ENCODE data around the gene CYP46A1. TPM values are rescaled to one million over a fixed set of nuclear protein-coding genes. Genes with fewer than 3 reads are reported as not detected.

CYP46A1 gene
- polyA plus RNA-seq, 1 donor = 1.5 TPM

DNA sequence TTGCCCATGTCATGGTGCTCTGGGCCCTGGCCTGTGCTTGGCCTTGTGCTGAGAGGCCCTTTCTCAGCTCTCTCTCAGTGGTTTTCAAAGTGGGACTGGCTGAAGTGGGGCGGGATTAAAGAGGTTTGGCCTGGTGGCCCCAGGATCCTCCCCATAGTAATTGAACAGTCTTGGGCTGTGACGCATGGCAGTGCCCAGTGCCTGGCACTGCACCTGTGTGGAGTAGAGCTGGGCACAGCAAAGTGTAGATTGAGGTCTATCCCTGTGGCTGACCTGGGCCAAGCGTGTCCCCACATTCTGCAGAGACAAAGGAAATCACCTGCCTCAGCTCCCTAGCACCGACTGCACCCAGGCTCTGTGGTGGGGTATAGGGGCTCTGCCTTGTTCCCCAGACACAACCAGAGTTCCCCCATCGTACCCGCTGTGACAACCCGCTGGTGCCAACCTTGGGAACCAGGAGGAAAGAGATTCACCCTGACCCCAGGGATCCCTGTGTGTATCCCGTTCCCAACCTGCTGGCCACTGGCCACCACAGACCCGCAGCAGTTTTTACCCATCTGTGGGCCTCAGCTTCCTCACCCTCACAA is 9.9 kb upstream of the CYP46A1 start:
- Histone ChIP-seq H3K9me3 (ENCODE audit: control insufficient read depth, low read depth, low read length) (peaks cover 18% of the 10 kb centered on the region), H3K36me3 (ENCODE audit: control insufficient read depth, insufficient read depth, low read length) (no peaks in the 10 kb centered on the region), H3K27ac (ENCODE audit: low read length) (no peak overlapping the region), H3K27me3 (ENCODE audit: control insufficient read depth, insufficient read depth, low read length) (peaks cover 23% of the 10 kb centered on the region), H3K4me3 (ENCODE audit: low read length) (no peak overlapping the region), H3K4me1 (ENCODE audit: control insufficient read depth, insufficient read depth, low read length) (peaks cover 14% of the 10 kb centered on the region)
- 100% methylated on average over 1 of the region's 9 CpGs for WGBS (ENCODE audit: insufficient coverage, low lambda C conversion rate)
- DNase-seq = no peak

DNA sequence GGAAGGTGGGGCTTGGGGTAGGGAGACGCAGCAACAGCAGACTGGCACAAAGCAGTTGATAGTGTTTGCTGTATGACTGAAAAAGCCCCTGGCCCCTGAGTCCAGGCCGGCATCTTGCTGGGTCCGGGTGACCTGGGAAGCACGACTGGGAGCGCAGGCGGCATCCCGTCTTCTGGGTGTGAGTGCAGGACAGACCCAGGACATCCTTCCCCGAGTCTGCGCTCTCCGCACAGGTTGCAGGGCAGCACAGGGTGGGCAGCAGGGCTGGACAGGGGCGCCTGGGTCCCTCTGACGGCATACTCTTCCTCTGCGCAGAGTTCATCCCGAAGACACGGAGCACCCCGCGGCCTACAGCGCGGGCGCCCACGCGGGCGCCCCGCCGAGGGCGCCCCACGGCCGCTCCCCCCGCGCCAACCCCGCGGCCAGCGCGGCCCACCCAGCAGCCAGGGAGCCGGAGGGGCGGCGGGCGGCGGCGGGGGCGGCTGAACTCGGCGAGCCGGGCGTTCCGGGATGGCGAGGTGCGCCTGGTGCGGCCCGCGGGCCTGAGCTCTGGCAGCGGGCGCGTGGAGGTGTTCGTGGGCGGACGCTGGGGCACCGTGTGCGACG is 9.2 kb upstream of the CYP46A1 start:
- Histone ChIP-seq H3K4me3 (ENCODE audit: low read length) (no peak overlapping the region), H3K27me3 (ENCODE audit: control insufficient read depth, insufficient read depth, low read length) (peaks cover 23% of the 10 kb centered on the region), H3K4me1 (ENCODE audit: control insufficient read depth, insufficient read depth, low read length) (peaks cover 14% of the 10 kb centered on the region), H3K27ac (ENCODE audit: low read length) (no peak overlapping the region), H3K9me3 (ENCODE audit: control insufficient read depth, low read depth, low read length) (peaks cover 18% of the 10 kb centered on the region), H3K36me3 (ENCODE audit: control insufficient read depth, insufficient read depth, low read length) (no peaks in the 10 kb centered on the region)
- DNase-seq = no peak
- no CpG with 5 or more reads among the region's 60 CpGs for WGBS (ENCODE audit: insufficient coverage, low lambda C conversion rate)

DNA sequence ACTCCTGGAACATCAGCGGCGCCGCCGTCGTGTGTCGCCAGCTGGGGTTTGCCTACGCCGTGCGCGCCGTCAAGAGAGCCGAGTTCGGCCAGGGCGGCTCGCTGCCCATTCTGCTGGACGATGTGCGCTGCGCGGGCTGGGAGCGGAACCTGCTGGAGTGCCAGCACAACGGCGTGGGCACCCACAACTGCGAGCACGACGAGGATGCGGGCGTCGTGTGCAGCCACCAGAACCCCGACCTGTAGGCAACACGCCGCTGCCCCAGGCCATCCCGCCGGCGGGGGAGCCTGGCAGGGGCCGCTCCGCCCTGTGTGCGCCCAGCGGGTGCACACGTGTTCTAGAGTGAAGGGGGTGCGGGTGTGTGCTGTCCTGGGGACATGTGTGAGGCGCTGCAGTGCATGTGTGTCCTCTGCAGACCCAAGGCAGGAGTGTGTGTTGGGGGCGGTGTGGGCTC is 8.7 kb upstream of the CYP46A1 start:
- WGBS (ENCODE audit: insufficient coverage, low lambda C conversion rate) = no CpG with 5 or more reads among the region's 42 CpGs
- H3K9me3 ChIP-seq (ENCODE audit: control insufficient read depth, low read depth, low read length) = peaks cover 18% of the 10 kb centered on the region
- no peaks in the 10 kb centered on the region for H3K36me3 ChIP-seq (ENCODE audit: control insufficient read depth, insufficient read depth, low read length)
- peaks cover 14% of the 10 kb centered on the region for H3K4me1 ChIP-seq (ENCODE audit: control insufficient read depth, insufficient read depth, low read length)
- DNase-seq = no peak
- H3K4me3 ChIP-seq (ENCODE audit: low read length) = no peak overlapping the region
- peaks cover 23% of the 10 kb centered on the region for H3K27me3 ChIP-seq (ENCODE audit: control insufficient read depth, insufficient read depth, low read length)
- H3K27ac ChIP-seq (ENCODE audit: low read length) = no peak overlapping the region

DNA sequence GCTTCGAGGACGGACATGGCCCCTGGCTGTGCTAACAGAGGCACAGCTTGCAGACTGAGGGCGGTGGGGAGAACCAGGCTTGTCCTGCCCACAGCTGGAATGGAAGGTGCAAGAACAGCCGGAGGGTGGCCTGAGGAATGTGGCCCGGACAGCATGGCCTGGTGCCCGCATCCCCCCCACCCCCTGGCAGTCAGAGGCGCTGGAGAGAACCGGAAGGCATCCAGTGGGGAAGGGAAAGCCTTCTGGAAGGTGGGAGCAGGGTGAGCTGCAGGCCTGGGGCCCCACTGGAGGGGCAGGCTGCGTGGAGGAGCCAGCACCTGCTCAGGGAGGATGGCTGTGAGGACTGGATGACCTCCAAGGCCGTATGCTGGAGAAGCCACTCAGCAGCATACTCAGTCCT is 8.1 kb upstream of the CYP46A1 start:
- Histone ChIP-seq H3K27me3 (ENCODE audit: control insufficient read depth, insufficient read depth, low read length) (peaks cover 23% of the 10 kb centered on the region), H3K9me3 (ENCODE audit: control insufficient read depth, low read depth, low read length) (peaks cover 18% of the 10 kb centered on the region), H3K4me3 (ENCODE audit: low read length) (no peak overlapping the region), H3K27ac (ENCODE audit: low read length) (no peak overlapping the region), H3K4me1 (ENCODE audit: control insufficient read depth, insufficient read depth, low read length) (peaks cover 14% of the 10 kb centered on the region), H3K36me3 (ENCODE audit: control insufficient read depth, insufficient read depth, low read length) (no peaks in the 10 kb centered on the region)
- no peak for DNase-seq
- WGBS (ENCODE audit: insufficient coverage, low lambda C conversion rate) = no CpG with 5 or more reads among the region's 10 CpGs

DNA sequence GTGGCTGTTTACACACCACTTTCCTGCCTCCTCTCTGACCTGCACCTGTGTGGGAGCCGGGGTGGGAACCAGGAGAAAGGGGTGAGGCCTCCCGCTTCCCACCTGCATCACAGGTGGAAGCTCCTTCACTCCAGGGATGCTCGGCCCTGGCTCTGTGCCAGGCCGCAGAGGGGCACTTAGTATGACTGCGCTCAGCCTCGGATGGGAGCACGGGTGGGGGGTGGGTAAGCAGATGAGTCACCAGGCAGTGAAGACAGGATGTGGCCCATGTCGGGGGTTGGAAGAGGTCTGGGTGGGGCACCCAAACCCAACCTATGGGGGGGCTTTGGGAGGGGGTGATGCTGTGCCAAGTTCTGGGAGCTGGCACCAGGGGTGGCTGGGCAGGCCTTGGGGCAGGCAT is 7.4 kb upstream of the CYP46A1 start:
- DNase-seq = no peak
- Histone ChIP-seq H3K9me3 (ENCODE audit: control insufficient read depth, low read depth, low read length) (peaks cover 18% of the 10 kb centered on the region), H3K4me1 (ENCODE audit: control insufficient read depth, insufficient read depth, low read length) (peaks cover 9% of the 10 kb centered on the region), H3K36me3 (ENCODE audit: control insufficient read depth, insufficient read depth, low read length) (no peaks in the 10 kb centered on the region), H3K4me3 (ENCODE audit: low read length) (no peak overlapping the region), H3K27me3 (ENCODE audit: control insufficient read depth, insufficient read depth, low read length) (peaks cover 25% of the 10 kb centered on the region), H3K27ac (ENCODE audit: low read length) (no peak overlapping the region)
- WGBS (ENCODE audit: insufficient coverage, low lambda C conversion rate) = no CpG with 5 or more reads among the region's 8 CpGs

DNA sequence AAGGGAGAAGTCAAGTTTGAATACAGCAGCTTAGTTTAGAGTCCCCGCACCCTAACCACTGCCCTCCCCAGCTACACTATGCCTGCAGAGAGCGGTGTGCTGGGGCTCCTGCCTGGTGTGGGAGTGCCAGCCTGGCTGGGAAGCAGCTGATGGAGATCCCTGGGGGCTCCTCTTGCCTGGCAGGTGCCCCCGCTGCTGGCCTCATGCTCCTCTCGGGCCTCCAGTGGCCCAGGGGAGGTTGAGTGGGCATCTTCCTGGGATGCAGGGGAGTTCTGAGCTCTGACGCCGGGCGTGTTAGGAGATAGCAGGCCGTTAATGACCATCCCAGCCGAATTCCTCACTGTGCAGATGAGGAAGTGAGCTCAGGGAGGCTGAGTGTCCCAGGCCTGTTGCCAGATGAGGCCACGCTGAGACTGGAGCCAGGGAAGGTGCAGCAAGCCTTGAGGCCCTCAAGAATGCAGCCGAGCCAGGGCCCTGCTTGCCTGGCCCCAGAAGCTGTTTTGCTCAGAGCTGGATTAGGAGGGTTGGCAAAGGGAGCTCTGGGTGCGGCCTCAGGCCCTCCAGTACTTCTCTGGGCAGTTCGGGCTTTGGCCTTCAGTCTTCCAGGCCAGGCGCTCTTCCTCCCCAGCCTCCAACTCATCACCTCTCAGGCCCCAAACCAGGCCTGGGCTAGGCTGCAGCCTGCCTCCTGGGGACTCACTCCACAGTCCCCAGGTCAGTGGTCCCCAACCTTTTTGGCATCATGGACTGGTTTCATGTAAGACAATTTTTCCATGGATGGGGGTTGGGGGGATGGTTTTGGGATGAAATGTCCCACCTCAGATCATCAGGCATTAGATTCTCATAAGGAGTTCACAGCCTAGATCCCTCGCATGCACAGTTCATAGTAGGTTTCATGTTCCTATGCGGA is 6.6 kb upstream of the CYP46A1 start:
- Histone ChIP-seq H3K4me3 (ENCODE audit: low read length) (no peak overlapping the region), H3K27ac (ENCODE audit: low read length) (no peak overlapping the region), H3K9me3 (ENCODE audit: control insufficient read depth, low read depth, low read length) (peaks cover 18% of the 10 kb centered on the region), H3K4me1 (ENCODE audit: control insufficient read depth, insufficient read depth, low read length) (peaks cover under 1% of the 10 kb centered on the region), H3K27me3 (ENCODE audit: control insufficient read depth, insufficient read depth, low read length) (peaks cover 26% of the 10 kb centered on the region), H3K36me3 (ENCODE audit: control insufficient read depth, insufficient read depth, low read length) (no peaks in the 10 kb centered on the region)
- no CpG with 5 or more reads among the region's 16 CpGs for WGBS (ENCODE audit: insufficient coverage, low lambda C conversion rate)
- no peak for DNase-seq

DNA sequence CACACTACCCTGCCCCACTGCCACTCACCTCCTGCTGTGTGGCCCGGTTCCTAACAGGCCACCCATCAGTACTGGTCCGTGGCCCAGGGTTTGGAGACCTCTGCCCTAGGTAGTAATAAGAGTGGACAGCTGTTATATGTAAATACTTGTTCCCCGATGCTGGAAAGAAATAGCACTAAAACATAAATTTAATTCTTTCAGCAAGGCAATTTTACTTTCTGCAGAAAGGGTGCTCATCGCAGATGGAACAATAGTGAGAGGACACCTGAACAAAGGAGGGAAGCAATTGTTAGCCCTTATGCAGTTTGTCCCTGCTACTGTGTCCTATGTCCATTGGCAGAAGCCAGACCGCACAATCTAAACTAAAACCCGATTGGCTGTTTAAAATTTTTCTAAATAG is 5.9 kb upstream of the CYP46A1 start:
- H3K4me3 ChIP-seq (ENCODE audit: low read length) = no peak overlapping the region
- no peak for DNase-seq
- H3K4me1 ChIP-seq (ENCODE audit: control insufficient read depth, insufficient read depth, low read length) = peaks cover 5% of the 10 kb centered on the region
- peaks cover 26% of the 10 kb centered on the region for H3K27me3 ChIP-seq (ENCODE audit: control insufficient read depth, insufficient read depth, low read length)
- H3K36me3 ChIP-seq (ENCODE audit: control insufficient read depth, insufficient read depth, low read length) = no peaks in the 10 kb centered on the region
- H3K9me3 ChIP-seq (ENCODE audit: control insufficient read depth, low read depth, low read length) = peaks cover 18% of the 10 kb centered on the region
- no peak overlapping the region for H3K27ac ChIP-seq (ENCODE audit: low read length)
- 100% methylated on average over 1 of the region's 6 CpGs for WGBS (ENCODE audit: insufficient coverage, low lambda C conversion rate)

DNA sequence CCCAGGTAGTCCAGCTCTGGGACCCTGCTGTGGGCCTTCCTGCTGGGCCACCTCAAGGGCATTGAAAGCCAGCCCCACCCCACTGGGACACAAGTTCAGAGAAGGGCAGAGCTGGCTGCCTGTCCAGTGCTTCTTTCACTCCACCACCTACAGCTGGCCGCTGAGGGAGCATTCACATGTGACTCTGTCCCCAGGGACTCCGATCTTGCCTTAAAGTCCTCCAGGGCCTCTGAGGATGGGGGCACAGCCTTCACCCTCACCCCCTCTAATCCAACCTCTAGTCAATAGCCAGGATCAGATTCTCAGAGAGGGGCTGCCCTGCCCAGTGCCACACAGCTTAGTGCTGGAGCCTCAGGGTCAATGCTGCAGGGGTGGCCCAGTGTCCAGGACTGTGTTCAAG is 5.0 kb upstream of the CYP46A1 start:
- DNase-seq = no peak
- Histone ChIP-seq H3K9me3 (ENCODE audit: control insufficient read depth, low read depth, low read length) (peaks cover 18% of the 10 kb centered on the region), H3K36me3 (ENCODE audit: control insufficient read depth, insufficient read depth, low read length) (no peaks in the 10 kb centered on the region), H3K27me3 (ENCODE audit: control insufficient read depth, insufficient read depth, low read length) (peaks cover 26% of the 10 kb centered on the region), H3K27ac (ENCODE audit: low read length) (no peak overlapping the region), H3K4me1 (ENCODE audit: control insufficient read depth, insufficient read depth, low read length) (peaks cover 7% of the 10 kb centered on the region), H3K4me3 (ENCODE audit: low read length) (no peak overlapping the region)
- no CpG with 5 or more reads among the region's 2 CpGs for WGBS (ENCODE audit: insufficient coverage, low lambda C conversion rate)

DNA sequence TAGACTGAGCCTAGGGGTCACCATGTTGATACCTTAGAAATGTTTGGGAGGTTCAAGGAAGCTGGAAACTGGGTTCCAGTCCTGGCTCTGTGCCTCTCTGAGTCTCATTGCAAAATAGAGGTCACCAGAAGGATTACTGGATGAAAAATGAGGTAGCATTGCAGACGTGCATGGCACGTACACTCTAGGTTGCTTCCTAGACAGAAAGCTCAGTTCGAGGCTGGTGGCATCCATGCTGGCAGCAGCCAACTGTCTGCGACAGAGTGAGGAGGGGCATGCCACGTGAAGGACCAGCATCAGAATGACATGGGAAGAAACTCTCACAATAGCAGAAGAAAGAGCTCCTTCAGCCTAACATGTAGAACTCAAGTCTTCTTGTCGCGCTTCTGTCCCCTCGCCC is 4.6 kb upstream of the CYP46A1 start:
- peaks cover 8% of the 10 kb centered on the region for H3K4me1 ChIP-seq (ENCODE audit: control insufficient read depth, insufficient read depth, low read length)
- peaks cover 25% of the 10 kb centered on the region for H3K27me3 ChIP-seq (ENCODE audit: control insufficient read depth, insufficient read depth, low read length)
- H3K27ac ChIP-seq (ENCODE audit: low read length) = no peak overlapping the region
- whole genome bisulfite sequencing (ENCODE audit: insufficient coverage, low lambda C conversion rate) = no CpG with 5 or more reads among the region's 8 CpGs
- no peak overlapping the region for H3K4me3 ChIP-seq (ENCODE audit: low read length)
- H3K36me3 ChIP-seq (ENCODE audit: control insufficient read depth, insufficient read depth, low read length) = no peaks in the 10 kb centered on the region
- DNase-seq = no peak
- peaks cover 18% of the 10 kb centered on the region for H3K9me3 ChIP-seq (ENCODE audit: control insufficient read depth, low read depth, low read length)

DNA sequence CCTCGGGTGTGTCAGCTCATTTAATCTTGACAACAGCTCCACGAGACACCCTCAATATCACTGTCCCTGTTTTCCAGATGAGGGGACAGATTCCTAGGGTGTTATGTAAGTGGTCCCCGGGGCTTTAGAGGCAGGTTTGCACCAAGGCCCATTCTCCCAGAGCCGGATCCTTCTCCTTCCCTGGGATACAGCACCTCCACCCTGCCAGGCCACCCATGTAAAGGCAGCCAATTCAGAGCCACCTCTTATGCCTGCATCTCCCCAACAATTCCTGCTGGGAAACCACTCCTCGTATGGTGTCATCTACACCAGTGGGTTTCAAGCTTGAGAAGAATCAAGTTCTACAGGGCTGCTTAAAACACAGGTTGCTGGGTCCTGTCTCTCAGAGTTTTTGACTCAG is 4.1 kb upstream of the CYP46A1 start:
- WGBS (ENCODE audit: insufficient coverage, low lambda C conversion rate) = no CpG with 5 or more reads among the region's 5 CpGs
- DNase-seq = no peak
- peaks cover 18% of the 10 kb centered on the region for H3K9me3 ChIP-seq (ENCODE audit: control insufficient read depth, low read depth, low read length)
- peaks cover 10% of the 10 kb centered on the region for H3K4me1 ChIP-seq (ENCODE audit: control insufficient read depth, insufficient read depth, low read length)
- H3K4me3 ChIP-seq (ENCODE audit: low read length) = no peak overlapping the region
- peaks cover 25% of the 10 kb centered on the region for H3K27me3 ChIP-seq (ENCODE audit: control insufficient read depth, insufficient read depth, low read length)
- H3K27ac ChIP-seq (ENCODE audit: low read length) = no peak overlapping the region
- H3K36me3 ChIP-seq (ENCODE audit: control insufficient read depth, insufficient read depth, low read length) = no peaks in the 10 kb centered on the region
